Esophagus (tissue), 2 donors: Measurements from ENCODE around the gene ENOX1. TPM values are rescaled to one million over a fixed set of nuclear protein-coding genes. Genes with fewer than 3 reads are reported as not detected.

Experiments
- H3K27ac ChIP-seq, 2 donors: one replicate each; pipeline ENCODE4 v1.5.1; 2013; ENCODE audit warnings: low read depth in 2 of 2, mild to moderate bottlenecking in 2 of 2, inconsistent platforms in 1 of 2, low read length in 1 of 2, moderate library complexity in 1 of 2
- H3K27me3 ChIP-seq, 2 donors: one replicate each; pipeline ENCODE4 v1.6.1; 2013; ENCODE audit warnings: low read length in 2 of 2, control low read depth in 1 of 2, mild to moderate bottlenecking in 1 of 2; ENCODE audit not compliant: insufficient read depth in 2 of 2, control insufficient read depth in 1 of 2
- H3K36me3 ChIP-seq, 2 donors: one replicate each; pipeline ENCODE4 v1.6.1; 2013; ENCODE audit warnings: low read length in 1 of 2; ENCODE audit not compliant: control insufficient read depth in 2 of 2, insufficient read depth in 2 of 2
- H3K4me1 ChIP-seq, 2 donors: one replicate each; pipeline ENCODE4 v1.6.1; 2013; ENCODE audit warnings: low read length in 1 of 2; ENCODE audit not compliant: control insufficient read depth in 2 of 2, insufficient read depth in 2 of 2
- H3K4me3 ChIP-seq, 2 donors: one replicate each; pipeline ENCODE4 v1.5.1; 2013; ENCODE audit warnings: low read length in 2 of 2, mild to moderate bottlenecking in 2 of 2, low read depth in 1 of 2, moderate library complexity in 1 of 2
- H3K9me3 ChIP-seq, 2 donors: one replicate each; pipeline ENCODE4 v1.6.1; 2013; ENCODE audit warnings: mild to moderate bottlenecking in 2 of 2, low read depth in 1 of 2, low read length in 1 of 2, moderate library complexity in 1 of 2; ENCODE audit not compliant: control insufficient read depth in 2 of 2, insufficient read depth in 1 of 2
- WGBS, 2 donors: extraction: QIAGEN DNeasy Blood & Tissue Kit; methylation state at CpG; one replicate each; pipeline ENCODE4 v1.1.7; 2013; 5-methylcytosine and 5-hydroxymethylcytosine counted together
- polyA plus RNA-seq, 2 donors: library from polyadenylated mRNA; stranded (reverse); fragments of 200-250 nt; gene quantifications; one replicate each; pipeline ENCODE4 v1.2.3, GENCODE V29; 2013
- donor health status: healthy with polysubstance abuse.
- donor health status: Bipolar disorder and iron deficiency.

The ENOX1 gene
- polyA plus RNA-seq, 2 donors: 0.10 to 0.29 TPM

DNA sequence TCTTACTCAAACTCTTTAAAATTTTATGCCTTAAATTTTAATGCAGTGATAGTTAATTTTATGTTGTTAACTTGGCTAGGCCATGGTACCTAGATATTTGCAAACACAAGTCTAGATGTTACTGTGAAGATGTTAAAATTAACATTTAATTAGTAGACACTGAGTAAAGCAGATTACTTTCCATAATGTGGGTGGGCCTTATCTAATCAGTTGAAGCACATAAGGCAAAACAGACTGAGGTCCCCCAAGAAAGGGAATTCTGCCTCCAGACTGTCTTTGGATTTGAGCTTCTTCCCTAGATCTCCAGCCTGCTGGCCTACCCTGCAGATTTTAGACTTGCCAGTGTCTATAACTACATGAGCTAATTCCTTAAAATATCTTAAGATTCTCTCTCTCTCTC, 294.0 kb downstream of the ENOX1 start:
- Histone ChIP-seq H3K36me3 (no peaks in the 10 kb centered on the region), H3K27ac (no peak overlapping the region), H3K9me3 (no peaks in the 10 kb centered on the region), H3K4me1 (no peaks in the 10 kb centered on the region), H3K4me3 (no peak overlapping the region), H3K27me3 (no peaks in the 10 kb centered on the region)

DNA sequence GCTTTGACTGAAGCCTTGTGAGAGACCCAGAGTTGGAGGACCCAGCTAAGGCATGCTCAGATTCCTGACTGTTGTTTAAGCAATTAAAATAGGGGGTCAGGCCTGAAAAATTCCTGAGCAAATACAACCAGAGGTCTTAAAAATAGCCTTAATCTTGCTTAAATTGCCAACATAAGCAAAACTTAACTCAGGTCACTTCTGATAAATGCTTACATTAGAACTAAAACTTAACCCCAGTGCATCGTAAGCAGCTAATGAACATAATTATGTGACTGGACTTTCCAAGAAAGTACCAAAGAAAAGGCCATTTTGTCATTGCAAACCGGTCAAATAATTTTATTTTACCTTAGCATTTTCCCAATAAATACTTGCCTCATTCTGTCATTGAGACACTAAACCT, 294.5 kb downstream of the ENOX1 start:
- Histone ChIP-seq H3K4me1 (no peaks in the 10 kb centered on the region), H3K36me3 (no peaks in the 10 kb centered on the region), H3K4me3 (no peak overlapping the region), H3K27ac (no peak overlapping the region), H3K27me3 (no peaks in the 10 kb centered on the region), H3K9me3 (no peaks in the 10 kb centered on the region)
- WGBS, 2 donors: 91 to 93% methylated on average over 2 of the region's 2 CpGs

DNA sequence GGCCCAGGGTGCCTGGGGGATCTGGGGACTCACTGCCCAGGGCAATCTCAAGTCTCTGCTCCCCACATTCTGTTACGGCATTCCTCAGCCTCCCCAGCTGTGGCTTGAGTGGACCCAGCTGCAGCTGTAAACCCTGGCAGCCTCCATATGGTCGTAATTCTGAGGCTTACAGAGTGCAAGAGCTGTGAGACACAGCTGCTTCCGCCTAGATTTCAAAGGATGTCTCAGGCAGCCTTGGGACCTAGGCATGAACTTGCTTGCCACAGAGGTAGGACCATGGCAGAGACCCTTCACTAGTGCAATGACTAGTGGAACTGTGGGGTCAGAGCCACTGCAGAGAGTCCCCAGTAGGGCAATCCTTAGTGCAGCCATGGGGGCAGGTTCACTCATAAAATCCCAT, 297.5 kb downstream of the ENOX1 start:
- no peak overlapping the region for H3K27ac ChIP-seq
- H3K27me3 ChIP-seq: no peaks in the 10 kb centered on the region
- no peak overlapping the region for H3K4me3 ChIP-seq
- WGBS, 2 donors: 69 to 81% methylated on average over 3 of the region's 3 CpGs
- H3K36me3 ChIP-seq: no peaks in the 10 kb centered on the region
- H3K4me1 ChIP-seq: no peaks in the 10 kb centered on the region
- H3K9me3 ChIP-seq: no peaks in the 10 kb centered on the region

DNA sequence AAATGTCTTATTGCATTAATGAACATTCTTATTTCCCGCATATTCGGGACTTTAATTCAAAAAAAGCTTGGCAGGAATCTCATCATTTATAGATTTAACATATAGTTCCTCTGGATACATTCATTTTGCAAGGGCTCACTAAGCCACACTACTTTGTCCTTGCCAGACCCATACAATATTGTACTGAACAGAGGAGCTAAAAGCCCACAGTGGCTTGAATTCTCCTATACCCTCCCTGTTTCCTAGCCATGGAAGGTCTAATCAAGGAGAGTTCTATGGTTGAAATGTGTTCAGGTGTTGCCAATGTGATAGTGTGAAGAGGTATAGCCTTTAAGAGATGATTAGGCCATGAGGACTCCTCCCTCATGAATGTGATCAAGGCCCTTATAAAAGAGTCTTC, 298.9 kb downstream of the ENOX1 start:
- no peak overlapping the region for H3K4me3 ChIP-seq

DNA sequence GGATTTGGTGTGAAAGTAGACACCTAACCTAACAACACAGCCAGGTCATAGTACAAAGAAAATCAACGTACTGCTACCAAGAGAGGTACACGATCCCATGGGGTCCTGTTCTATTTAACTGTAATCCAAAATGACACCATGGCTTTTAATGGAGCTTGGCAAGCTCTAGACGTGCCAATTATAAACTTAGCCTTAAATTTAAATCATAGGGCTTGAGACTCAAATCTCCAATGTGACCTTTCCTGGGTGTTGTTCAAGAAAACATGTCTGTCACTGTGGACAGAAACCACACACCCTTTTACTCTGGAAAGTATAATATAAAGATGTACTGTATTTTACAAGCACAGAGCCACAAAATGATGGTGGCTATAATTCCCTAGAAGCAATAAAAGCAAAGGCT, 299.3 kb downstream of the ENOX1 start:
- Histone ChIP-seq H3K9me3 (no peaks in the 10 kb centered on the region), H3K4me1 (no peaks in the 10 kb centered on the region), H3K4me3 (no peak overlapping the region), H3K27ac (no peak overlapping the region), H3K36me3 (no peaks in the 10 kb centered on the region), H3K27me3 (no peaks in the 10 kb centered on the region)
- 67 to 71% methylated on average over 3 of the region's 3 CpGs for WGBS, 2 donors

More for the DNA sequence above, 298.9 kb downstream of the ENOX1 start:
- 90 to 94% methylated on average over 2 of the region's 2 CpGs for WGBS, 2 donors
- H3K9me3 ChIP-seq: no peaks in the 10 kb centered on the region
- no peak overlapping the region for H3K27ac ChIP-seq
- H3K36me3 ChIP-seq: no peaks in the 10 kb centered on the region
- no peaks in the 10 kb centered on the region for H3K27me3 ChIP-seq
- no peaks in the 10 kb centered on the region for H3K4me1 ChIP-seq

DNA sequence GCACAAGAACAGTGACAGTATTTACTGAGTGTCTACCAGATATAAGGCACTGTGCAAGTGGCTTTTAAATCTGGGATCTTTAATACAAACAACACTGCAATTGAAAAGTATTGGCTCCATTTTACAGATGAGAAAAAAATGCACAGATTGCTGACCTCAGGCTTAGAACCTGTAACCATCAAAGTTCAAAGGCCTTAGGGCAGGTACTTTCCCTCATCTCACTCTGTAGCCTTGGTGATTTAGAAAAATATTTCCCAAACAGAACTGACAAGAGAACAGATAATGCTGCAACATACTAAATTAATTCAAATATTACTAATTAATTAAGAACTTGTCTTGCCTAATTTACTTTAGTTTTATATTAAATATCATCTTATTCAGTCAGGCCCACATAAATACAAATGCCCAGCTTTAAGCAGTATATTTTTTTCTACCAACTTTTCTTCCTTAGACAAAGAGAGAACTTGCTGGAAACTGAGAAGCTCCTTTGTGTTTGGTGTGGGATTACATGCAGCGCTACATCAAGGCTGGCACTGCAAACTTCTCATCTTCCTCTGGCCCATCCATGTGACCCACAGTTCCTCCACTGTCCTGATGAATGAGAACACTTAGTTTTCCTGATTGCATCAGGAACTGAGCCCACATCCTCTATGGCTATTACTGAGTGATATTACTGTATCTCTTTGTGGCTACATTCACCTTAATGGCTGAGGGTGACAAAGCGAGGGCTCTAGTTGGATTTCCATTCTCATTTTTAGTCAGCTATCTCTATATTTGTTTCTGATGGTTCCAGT, 302.1 kb downstream of the ENOX1 start:
- no peaks in the 10 kb centered on the region for H3K9me3 ChIP-seq
- H3K4me3 ChIP-seq: no peak overlapping the region
- 77 to 87% methylated on average over 2 of the region's 2 CpGs for WGBS, 2 donors
- H3K27me3 ChIP-seq: no peaks in the 10 kb centered on the region
- H3K36me3 ChIP-seq: no peaks in the 10 kb centered on the region
- no peak overlapping the region for H3K27ac ChIP-seq
- no peaks in the 10 kb centered on the region for H3K4me1 ChIP-seq

DNA sequence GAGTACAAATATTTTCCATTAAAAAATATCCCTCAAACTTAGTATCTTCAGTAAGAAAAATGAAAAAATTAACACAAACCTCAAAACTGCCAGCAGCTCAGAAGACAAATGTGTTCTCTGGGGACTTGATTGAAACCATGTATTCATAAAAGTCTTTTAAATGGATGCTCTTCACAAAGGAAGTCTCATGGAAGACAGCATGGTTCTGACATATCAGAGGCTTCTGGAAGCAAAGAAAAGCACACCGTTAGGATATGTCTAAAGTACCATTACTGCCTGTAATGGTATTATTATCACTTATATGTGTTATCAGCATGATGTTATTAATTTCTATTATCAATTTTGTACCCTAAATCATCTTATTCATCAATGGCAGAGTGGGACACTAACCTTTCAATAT, 302.8 kb downstream of the ENOX1 start:
- no peak overlapping the region for H3K4me3 ChIP-seq
- no peaks in the 10 kb centered on the region for H3K27me3 ChIP-seq
- no peaks in the 10 kb centered on the region for H3K4me1 ChIP-seq
- no peaks in the 10 kb centered on the region for H3K9me3 ChIP-seq
- H3K36me3 ChIP-seq: no peaks in the 10 kb centered on the region
- 92 to 96% methylated on average over 1 of the region's 1 CpG for WGBS, 2 donors
- no peak overlapping the region for H3K27ac ChIP-seq

DNA sequence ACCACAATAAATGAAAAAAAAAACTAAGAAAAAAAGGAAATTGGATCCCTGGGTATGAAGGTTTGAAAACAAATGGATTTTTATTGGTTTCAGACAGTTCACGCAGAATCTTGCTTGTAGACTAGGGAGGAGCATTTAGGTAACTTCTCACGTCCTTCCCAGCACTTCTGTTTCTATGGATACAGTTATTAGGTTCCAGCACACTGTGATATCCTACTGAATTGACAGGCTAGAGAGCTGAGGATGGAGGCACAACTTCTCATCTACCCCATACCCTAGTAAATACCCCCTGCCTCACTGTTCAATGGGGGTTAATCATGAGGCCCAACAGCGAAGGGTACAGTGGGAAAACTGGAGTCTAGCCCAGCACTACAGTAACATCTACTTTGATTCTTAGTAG, 304.1 kb downstream of the ENOX1 start:
- 85 to 87% methylated on average over 3 of the region's 3 CpGs for WGBS, 2 donors
- Histone ChIP-seq H3K27me3 (no peaks in the 10 kb centered on the region), H3K9me3 (no peaks in the 10 kb centered on the region), H3K4me3 (no peak overlapping the region), H3K36me3 (no peaks in the 10 kb centered on the region), H3K4me1 (no peaks in the 10 kb centered on the region), H3K27ac (no peak overlapping the region)

DNA sequence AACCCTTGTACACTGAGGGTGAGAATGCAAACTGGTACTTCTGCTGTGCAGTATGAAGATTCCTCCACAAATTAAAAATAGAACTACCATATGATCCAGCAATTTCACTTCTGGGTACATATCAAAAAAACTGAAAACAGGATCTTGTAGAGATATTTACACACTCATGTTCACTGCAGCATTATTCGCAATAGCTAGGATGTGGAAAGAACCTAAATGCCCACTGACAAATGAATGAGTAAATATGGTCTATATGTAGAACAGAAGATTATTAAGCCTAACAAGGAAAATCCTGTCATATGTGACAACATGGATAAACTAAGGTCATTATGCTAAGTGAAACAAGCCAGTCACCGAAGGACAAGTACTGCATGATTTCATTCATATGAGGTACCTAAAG, 304.7 kb downstream of the ENOX1 start:
- WGBS, 2 donors: 92 to 93% methylated on average over 2 of the region's 2 CpGs
- no peaks in the 10 kb centered on the region for H3K36me3 ChIP-seq
- no peak overlapping the region for H3K27ac ChIP-seq
- H3K4me3 ChIP-seq: no peak overlapping the region
- H3K4me1 ChIP-seq: no peaks in the 10 kb centered on the region
- H3K9me3 ChIP-seq: no peaks in the 10 kb centered on the region
- H3K27me3 ChIP-seq: no peaks in the 10 kb centered on the region

DNA sequence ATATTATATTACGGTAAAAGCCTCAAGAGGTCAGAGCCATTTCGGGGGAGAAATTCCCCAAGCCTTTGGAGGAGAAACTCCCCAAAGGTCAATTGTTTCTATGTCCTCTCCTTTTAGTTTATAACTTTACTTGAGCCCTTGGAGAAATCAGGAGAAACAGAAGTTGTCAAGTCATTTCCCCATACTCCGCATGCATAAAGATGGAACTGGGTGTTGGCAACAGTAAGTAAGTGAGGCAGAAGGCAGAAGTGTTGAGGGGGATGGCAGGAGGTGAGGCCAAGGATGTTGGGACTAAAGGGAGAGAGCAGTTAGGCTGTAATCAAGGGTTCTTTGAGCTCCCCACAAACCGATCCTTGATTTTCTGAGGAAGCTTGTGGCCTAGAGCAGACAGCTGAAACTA, 307.9 kb downstream of the ENOX1 start:
- H3K36me3 ChIP-seq: no peaks in the 10 kb centered on the region
- H3K27ac ChIP-seq: no peak overlapping the region
- no peaks in the 10 kb centered on the region for H3K27me3 ChIP-seq
- H3K9me3 ChIP-seq: no peaks in the 10 kb centered on the region
- 91 to 93% methylated on average over 4 of the region's 4 CpGs for WGBS, 2 donors
- H3K4me1 ChIP-seq: no peaks in the 10 kb centered on the region
- H3K4me3 ChIP-seq: no peak overlapping the region
